ENCODE measurements around the gene TSPAN17.

DNA sequence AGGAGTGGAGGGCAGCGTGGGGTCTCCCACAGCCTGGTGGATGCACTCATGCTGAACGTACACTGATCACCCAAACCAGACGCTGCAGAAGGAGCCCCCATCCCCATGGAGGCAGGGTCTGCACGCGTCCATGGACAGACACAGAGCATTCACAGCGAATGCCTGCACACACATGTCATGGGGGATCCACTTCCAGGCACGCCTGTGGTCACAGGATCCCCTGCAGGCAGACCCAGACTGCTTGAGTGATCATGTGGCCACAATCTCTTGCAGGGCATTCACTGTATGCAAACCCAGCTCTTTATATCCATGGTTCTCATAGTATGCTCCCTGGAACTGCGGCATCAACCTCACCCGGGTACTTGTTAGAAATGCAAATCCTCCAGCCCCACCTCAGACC, 22.3 kb upstream of the TSPAN17 start:
- TF ChIP-seq, protein P1, sequence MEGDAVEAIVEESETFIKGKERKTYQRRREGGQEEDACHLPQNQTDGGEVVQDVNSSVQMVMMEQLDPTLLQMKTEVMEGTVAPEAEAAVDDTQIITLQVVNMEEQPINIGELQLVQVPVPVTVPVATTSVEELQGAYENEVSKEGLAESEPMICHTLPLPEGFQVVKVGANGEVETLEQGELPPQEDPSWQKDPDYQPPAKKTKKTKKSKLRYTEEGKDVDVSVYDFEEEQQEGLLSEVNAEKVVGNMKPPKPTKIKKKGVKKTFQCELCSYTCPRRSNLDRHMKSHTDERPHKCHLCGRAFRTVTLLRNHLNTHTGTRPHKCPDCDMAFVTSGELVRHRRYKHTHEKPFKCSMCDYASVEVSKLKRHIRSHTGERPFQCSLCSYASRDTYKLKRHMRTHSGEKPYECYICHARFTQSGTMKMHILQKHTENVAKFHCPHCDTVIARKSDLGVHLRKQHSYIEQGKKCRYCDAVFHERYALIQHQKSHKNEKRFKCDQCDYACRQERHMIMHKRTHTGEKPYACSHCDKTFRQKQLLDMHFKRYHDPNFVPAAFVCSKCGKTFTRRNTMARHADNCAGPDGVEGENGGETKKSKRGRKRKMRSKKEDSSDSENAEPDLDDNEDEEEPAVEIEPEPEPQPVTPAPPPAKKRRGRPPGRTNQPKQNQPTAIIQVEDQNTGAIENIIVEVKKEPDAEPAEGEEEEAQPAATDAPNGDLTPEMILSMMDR (conservative IDR thresholded peaks at IDR 0.05), result no peak
- no peak for TF ChIP-seq ZFX (IDR thresholded peaks at IDR 0.05)
